CD8-positive, alpha-beta memory T cell (primary cell): ENCODE results near the gene CNIH2. TPM values are rescaled to one million over a fixed set of nuclear protein-coding genes. Genes with fewer than 3 reads are reported as not detected.
A peak's percentile ranks its signal among the peaks of the same experiment; 100 is the strongest.
"Not testable (repeated sequence)": the region's sequence is repeated elsewhere in the genome, so short reads cannot be mapped to it uniquely, and the experiment has no call there.

Experiments
- CTCF ChIA-PET: fragments of 350-600 bp; sonication (Branson Sonifier 250); formaldehyde crosslinking; loops from one replicate; lab custom pipeline; 2021; ENCODE audit warnings: antibody characterized with exemption; lab: Charles Lee
- POLR2A ChIA-PET: fragments of 350-600 bp; sonication (Branson Sonifier 250); formaldehyde crosslinking; loops from one replicate; lab custom pipeline; 2021; ENCODE audit warnings: antibody characterized with exemption; lab: Charles Lee
- DNase-seq, 5 donors: peaks; one replicate each; pipeline versions ENCODE4 v3.0.0 to v3.0.0-alpha.2; 2020 to 2022; ENCODE audit warnings: mixed read lengths in 1 of 5
- H3K27ac ChIP-seq: one replicate; pipeline ENCODE4 v1.7.0; 2013; ENCODE audit warnings: low read depth, mild to moderate bottlenecking, low read length, moderate library complexity
- H3K27me3 ChIP-seq: 2 replicates; pipeline ENCODE4 v1.7.0; 2013; ENCODE audit warnings: low read length, mild to moderate bottlenecking; ENCODE audit not compliant: insufficient read depth, poor library complexity, severe bottlenecking
- H3K36me3 ChIP-seq: 2 replicates; pipeline ENCODE4 v1.7.0; 2013; ENCODE audit warnings: mild to moderate bottlenecking, low read length, moderate library complexity; ENCODE audit not compliant: insufficient read depth
- H3K4me1 ChIP-seq: 2 replicates; pipeline ENCODE4 v1.7.0; 2013; ENCODE audit warnings: mild to moderate bottlenecking, low read length, moderate library complexity; ENCODE audit not compliant: insufficient read depth
- H3K4me3 ChIP-seq: 2 replicates; pipeline ENCODE4 v1.7.0; 2013; ENCODE audit warnings: mild to moderate bottlenecking, low read length
- H3K9me3 ChIP-seq: 2 replicates; pipeline ENCODE4 v1.7.0; 2013; ENCODE audit warnings: mild to moderate bottlenecking, low read length
- H3K27ac Mint-ChIP-seq, 8 donors: one replicate each; pipeline ENCODE4 v1.8.0; 2020 to 2021; ENCODE audit warnings: mixed read lengths in 8 of 8, mild to moderate bottlenecking in 6 of 8, inconsistent platforms in 3 of 8, moderate library complexity in 3 of 8
- H3K27me3 Mint-ChIP-seq, 2 donors: one replicate each; pipeline ENCODE4 v1.8.0; 2020 to 2021; ENCODE audit warnings: mixed read lengths in 2 of 2, mild to moderate bottlenecking in 1 of 2, moderate library complexity in 1 of 2
- H3K36me3 Mint-ChIP-seq, 3 donors: one replicate each; pipeline ENCODE4 v1.8.0; 2020 to 2021; ENCODE audit warnings: mixed read lengths in 3 of 3, inconsistent platforms in 1 of 3, mild to moderate bottlenecking in 1 of 3
- H3K4me1 Mint-ChIP-seq, 3 donors: one replicate each; pipeline ENCODE4 v1.8.0; 2020 to 2021; ENCODE audit warnings: mixed read lengths in 3 of 3, inconsistent platforms in 1 of 3, mild to moderate bottlenecking in 1 of 3
- H3K4me3 Mint-ChIP-seq, 7 donors: one replicate each; pipeline ENCODE4 v1.8.0; 2020 to 2021; ENCODE audit warnings: mixed read lengths in 7 of 7, mild to moderate bottlenecking in 6 of 7, moderate library complexity in 4 of 7, inconsistent platforms in 2 of 7
- H3K9me3 Mint-ChIP-seq, 5 donors: one replicate each; pipeline ENCODE4 v1.8.0; 2020 to 2022; ENCODE audit warnings: mixed read lengths in 5 of 5, mild to moderate bottlenecking in 3 of 5, moderate library complexity in 2 of 5, inconsistent platforms in 1 of 5
- polyA plus RNA-seq: library from polyadenylated mRNA; unstranded; fragments of 300-500 nt; fragmentation: Illumina TruSeq; gene quantifications from one replicate; pipeline ENCODE4 v1.2.3, GENCODE V29; 2021
- total RNA-seq, 2 experiments: library from RNA; stranded (reverse); gene quantifications; one replicate each; pipeline ENCODE4 v1.2.3, GENCODE V29; 2021

Gene CNIH2
- total and polyA plus RNA-seq, 3 experiments from 2014 or later: 2.7 to 2.8 TPM; not detected in 1

- Histone ChIP-seq H3K4me3 (peak overlapping the region; percentile 56), H3K27ac (peak overlapping the region; percentile 73), H3K4me1 (peaks cover 60% of the 10 kb centered on the region), H3K9me3 (no peaks in the 10 kb centered on the region), H3K36me3 (no peaks in the 10 kb centered on the region), H3K27me3 (no peaks in the 10 kb centered on the region)
- Mint-ChIP-seq H3K4me1 (peaks cover 51 to 68% (median 53%) of the 10 kb centered on the region in 3 donors), H3K9me3 (peaks cover 0 to 4% (median 0%) of the 10 kb centered on the region in 5 donors), H3K27me3 (no peaks in the 10 kb centered on the region), H3K36me3 (peaks cover 0 to 2% (median 0%) of the 10 kb centered on the region in 3 donors), H3K4me3 (peak overlapping the region; percentile 66 to 89 (median 77)), H3K27ac (peak overlapping the region; percentile 97 to 99 (median 98))
- POLR2A ChIA-PET: interaction anchor here (0.5 to 2.5 kb wide), 12 partner anchors 9 to 1027 kb away, joined by 3 to 10 read pairs (median 4); partner anchors contain the start of genes BRMS1, RIN1 and SLC29A2
- CTCF ChIA-PET: interaction anchor here (0.6 to 2.1 kb wide), 8 partner anchors 9 to 121 kb away, joined by 3 to 10 read pairs (median 4); partner anchors contain the start of gene MRPL11
- DNase-seq: peak in 3 of 5 donors; percentile 15 to 78 (median 78)
Measured at GRCh38 chr11:66317322-66317722, 39.3 kb downstream of the CNIH2 start.

- Mint-ChIP-seq H3K4me3 (peak overlapping the region; percentile 66 to 89 (median 77)), H3K36me3 (peaks cover 0 to 2% (median 0%) of the 10 kb centered on the region in 3 donors), H3K27me3 (no peaks in the 10 kb centered on the region), H3K27ac (peak overlapping the region; percentile 97 to 99 (median 98)), H3K4me1 (peaks cover 53 to 68% (median 53%) of the 10 kb centered on the region in 3 donors), H3K9me3 (peaks cover 0 to 4% (median 0%) of the 10 kb centered on the region in 5 donors)
- Histone ChIP-seq H3K4me3 (peak overlapping the region; percentile 56), H3K9me3 (no peaks in the 10 kb centered on the region), H3K36me3 (no peaks in the 10 kb centered on the region), H3K27me3 (no peaks in the 10 kb centered on the region), H3K4me1 (peaks cover 58% of the 10 kb centered on the region), H3K27ac (peak overlapping the region; percentile 73)
- DNase-seq: peak; percentile 57 to 95 (median 85)
- POLR2A ChIA-PET: interaction anchor here (0.6 to 2.5 kb wide), 9 partner anchors 9 to 459 kb away, joined by 3 to 10 read pairs (median 4); partner anchors contain the start of genes BRMS1, RIN1 and SLC29A2
- CTCF ChIA-PET: interaction anchor here (0.8 to 2.1 kb wide), 6 partner anchors 9 to 121 kb away, joined by 3 to 10 read pairs (median 6); partner anchors contain the start of gene MRPL11
Measured at GRCh38 chr11:66317723-66318599, 40.0 kb downstream of the CNIH2 start.

DNA sequence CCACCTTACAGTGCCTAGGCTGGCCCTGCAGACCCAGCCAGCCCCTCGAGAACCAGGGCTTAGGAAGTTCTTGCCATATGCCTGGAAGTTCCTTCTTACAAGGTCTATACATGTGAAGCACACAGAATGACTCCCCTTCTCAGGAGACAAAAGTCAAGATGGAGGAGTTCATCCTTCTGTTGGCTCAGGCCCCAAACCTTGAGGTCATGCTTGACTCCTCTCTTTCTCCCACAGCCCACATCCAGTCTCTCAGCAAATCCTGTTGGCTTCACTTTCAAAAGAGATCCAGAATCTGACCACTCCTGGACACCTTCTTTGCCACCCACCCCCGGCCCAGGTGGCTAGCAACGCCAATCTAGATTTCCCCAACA, 40.6 kb downstream of the CNIH2 start:
- H3K4me1 Mint-ChIP-seq: peaks cover 54 to 65% (median 56%) of the 10 kb centered on the region in 3 donors
- H3K36me3 ChIP-seq: no peaks in the 10 kb centered on the region
- H3K27me3 Mint-ChIP-seq: no peaks in the 10 kb centered on the region
- CTCF ChIA-PET: interaction anchor here (1.0 to 2.1 kb wide), 3 partner anchors 8 to 120 kb away, joined by 4 to 10 read pairs (median 8); partner anchors contain the start of gene MRPL11
- peak overlapping the region; percentile 73 for H3K27ac ChIP-seq
- H3K4me3 Mint-ChIP-seq: peak overlapping the region; percentile 66 to 89 (median 77)
- POLR2A ChIA-PET: interaction anchor here (1.1 to 2.5 kb wide), 2 partner anchors 8 to 54 kb away, joined by 3 to 10 read pairs; partner anchors contain the start of gene SLC29A2
- peaks cover 0 to 2% (median 0%) of the 10 kb centered on the region in 3 donors for H3K36me3 Mint-ChIP-seq
- H3K4me1 ChIP-seq: peaks cover 52% of the 10 kb centered on the region
- peaks cover 0 to 4% (median 0%) of the 10 kb centered on the region in 5 donors for H3K9me3 Mint-ChIP-seq
- H3K27me3 ChIP-seq: no peaks in the 10 kb centered on the region
- H3K27ac Mint-ChIP-seq: peak overlapping the region; percentile 97 to 99 (median 98)
- no peak for DNase-seq
- peak overlapping the region; percentile 54 for H3K4me3 ChIP-seq
- H3K9me3 ChIP-seq: no peaks in the 10 kb centered on the region

GRCh38 chr11:66320289-66320688, 42.3 kb downstream of the CNIH2 start:
- DNase-seq, POLR2A ChIA-PET, H3K4me3 ChIP-seq, H3K36me3 ChIP-seq, H3K27me3 ChIP-seq, H3K9me3 ChIP-seq, H3K27me3 Mint-ChIP-seq, CTCF ChIA-PET, H3K9me3 Mint-ChIP-seq, H3K27ac ChIP-seq, H3K36me3 Mint-ChIP-seq: not testable (repeated sequence)
- Mint-ChIP-seq H3K27ac (peak overlapping the region in 5 of 8 donors; percentile 71 to 99 (median 97)), H3K4me3 (peak overlapping the region in 1 of 7 donors; percentile 41), H3K4me1 (peaks cover 48 to 61% (median 51%) of the 10 kb centered on the region in 3 donors)
- H3K4me1 ChIP-seq: peaks cover 37% of the 10 kb centered on the region

- H3K9me3 Mint-ChIP-seq, POLR2A ChIA-PET: not testable (repeated sequence)
Measured at GRCh38 chr11:66320748-66321147, 42.8 kb downstream of the CNIH2 start.

GRCh38 chr11:66321606-66322005, 43.6 kb downstream of the CNIH2 start:
- Mint-ChIP-seq H3K9me3 (peaks cover 0 to 4% (median 0%) of the 10 kb centered on the region in 5 donors), H3K27ac (peak overlapping the region in 3 of 8 donors; percentile 27 to 80 (median 47)), H3K36me3 (no peaks in the 10 kb centered on the region), H3K4me3 (no peak overlapping the region), H3K4me1 (peaks cover 49 to 63% (median 50%) of the 10 kb centered on the region in 3 donors), H3K27me3 (no peaks in the 10 kb centered on the region)
- Histone ChIP-seq H3K27ac (no peak overlapping the region), H3K9me3 (no peaks in the 10 kb centered on the region), H3K4me1 (peaks cover 45% of the 10 kb centered on the region), H3K4me3 (no peak overlapping the region), H3K36me3 (no peaks in the 10 kb centered on the region), H3K27me3 (no peaks in the 10 kb centered on the region)
- no peak for DNase-seq
- ChIA-PET CTCF (interaction anchor here (0.9 to 1.6 kb wide), 4 partner anchors 9 to 117 kb away, joined by 3 to 11 read pairs (median 6); partner anchors contain the start of genes MRPL11 and YIF1A), POLR2A (interaction anchor here (1.9 kb wide), 1 partner anchor 9 kb away, joined by 11 read pairs; no protein-coding TSS in a partner anchor)

More at GRCh38 chr11:66320748-66321147, 42.8 kb downstream of the CNIH2 start:
- peak overlapping the region in 1 of 8 donors; percentile 66 for H3K27ac Mint-ChIP-seq
- CTCF ChIA-PET, H3K27me3 Mint-ChIP-seq, H3K4me3 ChIP-seq, H3K36me3 Mint-ChIP-seq, H3K36me3 ChIP-seq, H3K27me3 ChIP-seq, H3K27ac ChIP-seq, H3K9me3 ChIP-seq, H3K4me3 Mint-ChIP-seq, DNase-seq: not testable (repeated sequence)
- H3K4me1 ChIP-seq: peaks cover 39% of the 10 kb centered on the region
- H3K4me1 Mint-ChIP-seq: peaks cover 47 to 61% (median 49%) of the 10 kb centered on the region in 3 donors

DNA sequence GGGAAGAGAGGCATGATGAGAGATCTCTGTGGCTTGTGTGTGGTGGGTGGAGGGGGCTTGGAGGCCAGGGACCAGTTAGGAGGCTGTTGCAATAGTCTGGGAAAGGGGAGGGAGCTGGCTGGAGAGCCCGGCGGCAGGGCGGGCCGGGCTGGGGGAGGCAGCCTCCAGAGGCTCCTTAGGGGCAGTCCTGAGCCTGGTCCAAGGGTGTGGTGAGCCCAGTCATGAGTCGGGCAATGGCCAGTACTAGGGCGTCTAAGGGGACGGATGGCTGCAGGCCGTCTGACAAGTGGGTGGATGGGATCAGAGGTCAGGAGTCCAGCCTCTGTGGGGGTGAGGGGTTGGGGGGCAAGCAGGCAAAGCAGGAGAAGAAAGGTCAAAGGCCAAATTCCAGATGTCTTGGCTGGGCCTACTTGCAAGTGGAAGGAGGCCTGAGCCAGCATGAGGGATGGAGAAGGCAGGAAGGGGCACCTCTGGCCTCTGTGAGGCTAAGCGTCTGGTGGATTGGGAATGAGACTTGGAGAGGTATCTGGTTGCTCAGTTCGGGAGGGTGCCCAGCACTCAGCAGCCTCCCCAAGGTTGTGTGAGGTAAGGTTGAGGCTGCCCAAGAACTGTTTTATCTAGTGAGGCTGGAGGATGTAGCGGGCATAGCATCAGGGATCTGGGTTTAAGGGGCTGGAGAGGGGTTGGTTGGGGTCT, 44.9 kb downstream of the CNIH2 start:
- CTCF ChIA-PET: interaction anchor here (1.0 to 1.6 kb wide), 2 partner anchors 12 to 116 kb away, joined by 4 to 9 read pairs; partner anchors contain the start of gene MRPL11
- Mint-ChIP-seq H3K27me3 (peaks cover 0 to 2% of the 10 kb centered on the region in 2 donors), H3K9me3 (peaks cover 0 to 4% (median 0%) of the 10 kb centered on the region in 5 donors), H3K4me3 (no peak overlapping the region), H3K27ac (peak overlapping the region in 5 of 8 donors; percentile 20 to 58 (median 40)), H3K36me3 (no peaks in the 10 kb centered on the region), H3K4me1 (peaks cover 51 to 66% (median 52%) of the 10 kb centered on the region in 3 donors)
- no peak overlapping the region for H3K4me3 ChIP-seq
- no peak overlapping the region for H3K27ac ChIP-seq
- POLR2A ChIA-PET: interaction anchor here (1.9 kb wide), 1 partner anchor 11 kb away, joined by 11 read pairs; no protein-coding TSS in a partner anchor
- no peaks in the 10 kb centered on the region for H3K27me3 ChIP-seq
- no peaks in the 10 kb centered on the region for H3K9me3 ChIP-seq
- no peaks in the 10 kb centered on the region for H3K36me3 ChIP-seq
- H3K4me1 ChIP-seq: peaks cover 49% of the 10 kb centered on the region
- no peak for DNase-seq
